Spleen (tissue), 11 donors: ENCODE results near the gene TMEM252. TPM values are rescaled to one million over a fixed set of nuclear protein-coding genes. Genes with fewer than 3 reads are reported as not detected.

Experiments used
- DNase-seq: peaks from one replicate; pipeline ENCODE4 v3.0.0-alpha.2; 2020
- H3K27ac ChIP-seq, 8 donors: fragments of 200-600 bp; sonication (generic) in 7 of 8; 1 replicate in 4 of 8; 2 replicates in 4 of 8; pipeline versions ENCODE4 v1.5.0 to v1.8.0; 2016 to 2021; ENCODE audit warnings: inconsistent platforms in 4 of 8, mild to moderate bottlenecking in 4 of 8, moderate library complexity in 1 of 8
- H3K27me3 ChIP-seq, 7 donors: fragments of 200-600 bp; sonication (generic) in 6 of 7; replicated peaks in 1 of 7; 1 replicate in 4 of 7; 2 replicates in 3 of 7; pipeline versions ENCODE4 v1.5.0 to v1.8.0; 2016 to 2021; ENCODE audit warnings: inconsistent platforms in 3 of 7, mild to moderate bottlenecking in 1 of 7
- H3K36me3 ChIP-seq, 6 donors: fragments of 200-600 bp; sonication (generic) in 5 of 6; 1 replicate in 4 of 6; 2 replicates in 2 of 6; pipeline versions ENCODE4 v1.5.0 to v1.8.0; 2016 to 2021; ENCODE audit warnings: inconsistent platforms in 2 of 6
- H3K4me1 ChIP-seq, 6 donors: fragments of 200-600 bp; sonication (generic) in 5 of 6; 1 replicate in 3 of 6; 2 replicates in 3 of 6; pipeline versions ENCODE4 v1.5.0 to v1.8.0; 2016 to 2021; ENCODE audit warnings: inconsistent platforms in 3 of 6
- H3K4me3 ChIP-seq, 8 donors: fragments of 200-600 bp; sonication (generic) in 7 of 8; 1 replicate in 4 of 8; 2 replicates in 4 of 8; pipeline versions ENCODE4 v1.5.0 to v1.8.0; 2016 to 2021; ENCODE audit warnings: inconsistent platforms in 4 of 8, mild to moderate bottlenecking in 4 of 8, moderate library complexity in 2 of 8
- H3K9me3 ChIP-seq, 8 donors: fragments of 200-600 bp; sonication (generic) in 7 of 8; 1 replicate in 4 of 8; 2 replicates in 4 of 8; pipeline versions ENCODE4 v1.5.0 to v1.8.0; 2016 to 2021; ENCODE audit warnings: inconsistent platforms in 4 of 8
- POLR2A ChIP-seq, 3 donors: fragments of 450-650 bp; IDR thresholded peaks; one replicate each; pipeline ENCODE4 v1.5.1; 2017; ENCODE audit warnings: antibody characterized with exemption in 3 of 3, mild to moderate bottlenecking in 1 of 3
- POLR2AphosphoS5 ChIP-seq, 3 donors: sonication (generic); formaldehyde crosslinking; IDR thresholded peaks; one replicate each; pipeline ENCODE4 v1.5.1; 2017; ENCODE audit warnings: antibody characterized with exemption in 3 of 3
- WGBS, 5 donors: extraction: QIAGEN DNeasy Blood & Tissue Kit in 3 of 5; methylation state at CpG; one replicate each; pipeline versions ENCODE4 v1.1.5 to v1.1.7; 2013 to 2018; 5-methylcytosine and 5-hydroxymethylcytosine counted together
- intact Hi-C: fragments of 100-400 bp; cut with DNase I; formaldehyde crosslinking; loops from one replicate; pipeline ENCODE4 v1.15.0; 2023; ENCODE audit warnings: low total_unique reads
- polyA plus RNA-seq, 3 donors: library from polyadenylated mRNA; stranded (reverse); fragments of 200-250 nt; gene quantifications; one replicate each; pipeline ENCODE4 v1.2.1, GENCODE V29; 2013
- total RNA-seq, 7 donors: library from RNA; depleted of rRNA in 3 of 7; stranded (reverse); fragments of >200 nt in 3 of 7; fragmentation: NEBNext Ultra II Directional in 4 of 7; extraction: Animal tissue kit (Norgen Biotek cat#: 25700) in 4 of 7; gene quantifications; one replicate each; pipeline versions ENCODE4 v1.1.0 to v1.2.1, GENCODE V29; 2016 to 2021
- TF ChIP-seq, protein P1 (sequence below), 11 experiments: fragments of 200-600 bp in 7 of 11; fragments of 450-650 bp in 4 of 11; sonication (generic) in 4 of 11; IDR thresholded peaks in 8 of 11; conservative IDR thresholded peaks in 3 of 11; 1 replicate in 7 of 11; 2 replicates in 4 of 11; pipeline versions ENCODE4 v1.4.0 to v1.8.0; 2016 to 2021; ENCODE audit warnings: antibody characterized with exemption in 11 of 11, inconsistent platforms in 4 of 11, mild to moderate bottlenecking in 1 of 11
- donor health status: healthy with polysubstance abuse.
- donor health status: DM: no; HTN: no; CAD: no; lungs with moderate emphysema.
- donor health status: DM: no; HTN: no; CAD: no.
- donor health status: Bipolar disorder and iron deficiency.
- donor health status: healthy.
- donor health status: DM: no; HTN: no; CAD: no.
- donor health status: DM: yes; HTN: yes; CAD: no.

TMEM252 gene
- total and polyA plus RNA-seq, 10 donors: 0.85 TPM; not detected in 9

GRCh38 chr9:68555437-68556150 is 14.9 kb upstream of the TMEM252 start:
- H3K27ac ChIP-seq: no peak overlapping the region
- DNase-seq: no peak
- intact Hi-C loops: no loop called here
- H3K4me1 ChIP-seq: peaks cover 0 to 29% (median 12%) of the 10 kb centered on the region in 6 donors
- no peaks in the 10 kb centered on the region for H3K27me3 ChIP-seq
- 18 to 40% (median 35%) methylated on average over 1 of the region's 1 CpG; no CpG with 5 or more reads in 1 of the 5 donors for WGBS, 5 donors
- H3K9me3 ChIP-seq: no peaks in the 10 kb centered on the region
- TF ChIP-seq POLR2AphosphoS5 (IDR thresholded peaks at IDR 0.05): no peak
- no peak for TF ChIP-seq POLR2A (IDR thresholded peaks at IDR 0.05)
- TF ChIP-seq, protein P1, sequence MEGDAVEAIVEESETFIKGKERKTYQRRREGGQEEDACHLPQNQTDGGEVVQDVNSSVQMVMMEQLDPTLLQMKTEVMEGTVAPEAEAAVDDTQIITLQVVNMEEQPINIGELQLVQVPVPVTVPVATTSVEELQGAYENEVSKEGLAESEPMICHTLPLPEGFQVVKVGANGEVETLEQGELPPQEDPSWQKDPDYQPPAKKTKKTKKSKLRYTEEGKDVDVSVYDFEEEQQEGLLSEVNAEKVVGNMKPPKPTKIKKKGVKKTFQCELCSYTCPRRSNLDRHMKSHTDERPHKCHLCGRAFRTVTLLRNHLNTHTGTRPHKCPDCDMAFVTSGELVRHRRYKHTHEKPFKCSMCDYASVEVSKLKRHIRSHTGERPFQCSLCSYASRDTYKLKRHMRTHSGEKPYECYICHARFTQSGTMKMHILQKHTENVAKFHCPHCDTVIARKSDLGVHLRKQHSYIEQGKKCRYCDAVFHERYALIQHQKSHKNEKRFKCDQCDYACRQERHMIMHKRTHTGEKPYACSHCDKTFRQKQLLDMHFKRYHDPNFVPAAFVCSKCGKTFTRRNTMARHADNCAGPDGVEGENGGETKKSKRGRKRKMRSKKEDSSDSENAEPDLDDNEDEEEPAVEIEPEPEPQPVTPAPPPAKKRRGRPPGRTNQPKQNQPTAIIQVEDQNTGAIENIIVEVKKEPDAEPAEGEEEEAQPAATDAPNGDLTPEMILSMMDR (IDR thresholded peaks at IDR 0.05 in 8 of 11, conservative IDR thresholded peaks at IDR 0.05 in 3 of 11): no peak
- no peak overlapping the region for H3K4me3 ChIP-seq
- no peaks in the 10 kb centered on the region for H3K36me3 ChIP-seq

DNA sequence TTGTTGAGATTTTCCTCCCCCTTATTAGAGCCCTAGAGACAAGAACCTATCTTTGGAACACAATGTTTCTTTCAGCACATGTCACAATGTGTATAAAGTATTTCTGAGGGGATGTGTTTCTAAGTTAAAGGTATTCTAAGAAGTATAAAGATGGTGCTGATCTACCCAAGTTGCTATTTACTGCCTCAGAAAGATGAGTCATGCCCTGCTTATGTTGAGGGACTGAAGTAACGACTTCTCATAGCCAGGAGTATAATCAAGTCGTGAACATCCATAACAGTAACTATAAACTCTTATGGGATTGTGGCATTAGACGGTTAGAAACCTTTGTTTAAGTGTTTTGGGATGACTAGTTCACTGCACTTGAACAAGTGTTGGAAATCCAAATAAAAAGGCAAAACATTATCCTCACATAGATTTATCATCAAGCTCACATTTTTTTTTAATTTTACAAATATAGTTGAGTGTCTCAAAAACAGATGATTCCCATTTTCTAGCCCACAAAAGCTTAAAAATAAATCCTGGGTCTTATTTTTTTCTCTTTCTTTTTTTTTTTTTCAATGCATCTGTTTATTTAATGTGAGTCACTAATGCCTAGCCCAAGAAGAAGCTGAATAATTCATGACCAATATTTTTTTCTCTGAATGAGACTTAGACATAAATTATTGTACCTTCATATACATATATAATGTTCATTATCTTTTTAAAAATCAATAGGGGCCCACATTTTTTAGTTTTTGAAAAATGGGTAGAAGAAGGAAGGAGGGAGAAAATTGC is 12.2 kb upstream of the TMEM252 start:
- Histone ChIP-seq H3K27ac (no peak overlapping the region), H3K36me3 (no peaks in the 10 kb centered on the region), H3K9me3 (no peaks in the 10 kb centered on the region), H3K27me3 (no peaks in the 10 kb centered on the region), H3K4me3 (no peak overlapping the region), H3K4me1 (peaks cover 0 to 18% (median 1%) of the 10 kb centered on the region in 6 donors)
- intact Hi-C loops: no loop called here
- WGBS, 5 donors: 63 to 87% (median 82%) methylated on average over 3 of the region's 3 CpGs
- no peak for TF ChIP-seq POLR2A (IDR thresholded peaks at IDR 0.05)
- TF ChIP-seq, protein P1 (IDR thresholded peaks at IDR 0.05 in 8 of 11, conservative IDR thresholded peaks at IDR 0.05 in 3 of 11): no peak
- no peak for TF ChIP-seq POLR2AphosphoS5 (IDR thresholded peaks at IDR 0.05)
- DNase-seq: no peak

- H3K4me1 ChIP-seq: peaks cover 0 to 35% (median 15%) of the 10 kb centered on the region in 6 donors
- no peak for TF ChIP-seq POLR2A (IDR thresholded peaks at IDR 0.05)
- TF ChIP-seq POLR2AphosphoS5 (IDR thresholded peaks at IDR 0.05): no peak
- TF ChIP-seq, protein P1 (IDR thresholded peaks at IDR 0.05 in 8 of 11, conservative IDR thresholded peaks at IDR 0.05 in 3 of 11): no peak
These were observed 10.5 kb upstream of the TMEM252 start for GRCh38 chr9:68551191-68551590.

DNA sequence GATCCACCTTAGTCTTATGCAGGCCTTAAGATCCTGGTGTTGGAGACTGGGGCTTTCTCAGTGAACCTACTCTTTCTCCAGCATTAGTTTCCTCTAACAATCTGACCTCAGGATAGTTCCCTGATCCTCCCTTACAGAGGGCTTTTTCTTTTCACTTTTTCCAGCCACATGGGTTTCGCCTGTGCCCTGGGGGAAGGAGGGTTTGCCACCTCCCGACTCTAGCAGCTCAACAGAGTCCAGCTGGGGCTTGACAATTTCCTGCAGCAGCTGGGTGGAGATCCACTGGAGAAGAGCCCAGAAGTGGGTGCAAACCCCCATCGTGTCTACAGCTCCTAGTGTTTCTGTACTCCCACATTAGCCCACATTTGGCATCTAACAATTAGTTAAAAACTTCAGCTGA is 7.6 kb upstream of the TMEM252 start:
- no peaks in the 10 kb centered on the region for H3K27me3 ChIP-seq
- intact Hi-C loops: no loop called here
- no peaks in the 10 kb centered on the region for H3K36me3 ChIP-seq
- H3K9me3 ChIP-seq: no peaks in the 10 kb centered on the region
- no peak for TF ChIP-seq POLR2AphosphoS5 (IDR thresholded peaks at IDR 0.05)
- TF ChIP-seq, protein P1 (IDR thresholded peaks at IDR 0.05 in 8 of 11, conservative IDR thresholded peaks at IDR 0.05 in 3 of 11): no peak
- no peak for TF ChIP-seq POLR2A (IDR thresholded peaks at IDR 0.05)
- 34 to 51% (median 44%) methylated on average over 3 of the region's 3 CpGs for WGBS, 5 donors
- H3K4me1 ChIP-seq: peaks cover 0 to 46% (median 22%) of the 10 kb centered on the region in 6 donors
- H3K27ac ChIP-seq: peak overlapping the region in 7 of 8 donors; percentile 76 to 91 (median 87)
- DNase-seq: no peak
- H3K4me3 ChIP-seq: peak overlapping the region in 1 of 8 donors; percentile 56

More at GRCh38 chr9:68551191-68551590, 10.5 kb upstream of the TMEM252 start:
- no peaks in the 10 kb centered on the region for H3K27me3 ChIP-seq
- WGBS, 5 donors: 44 to 69% (median 62%) methylated on average over 4 of the region's 4 CpGs
- H3K27ac ChIP-seq: peak overlapping the region in 4 of 8 donors; percentile 45 to 73 (median 55)
- peak overlapping the region in 1 of 8 donors; percentile 9 for H3K4me3 ChIP-seq
- H3K36me3 ChIP-seq: no peaks in the 10 kb centered on the region
- no peak for DNase-seq
- intact Hi-C loops: no loop called here
- no peaks in the 10 kb centered on the region for H3K9me3 ChIP-seq
